SK-N-SH treated with all-trans-retinoic acid at 6 μM for 48 hours (cell line): ENCODE measurements around the gene F13B.

Experiments
- ARNTL ChIP-seq: fragments of 450-650 bp; formaldehyde crosslinking; IDR thresholded peaks from 2 replicates; pipeline ENCODE4 v1.5.0; 2020; ENCODE audit warnings: low read depth, mild to moderate bottlenecking, moderate library complexity, borderline replicate concordance
- BACH2 ChIP-seq: fragments of 250-450 bp; sonication (Bioruptor Pico); IDR thresholded peaks from 2 replicates; pipeline ENCODE4 v1.9.0; 2021; ENCODE audit warnings: mild to moderate bottlenecking, borderline replicate concordance
- CSDC2 ChIP-seq: fragments of 250-450 bp; sonication (Bioruptor Pico); IDR thresholded peaks from 2 replicates; pipeline ENCODE4 v1.5.0; 2020; ENCODE audit warnings: mild to moderate bottlenecking, moderate library complexity
- GLIS3 ChIP-seq: fragments of 250-450 bp; sonication (Bioruptor Pico); IDR thresholded peaks from 2 replicates; pipeline ENCODE4 v1.5.0; 2020; ENCODE audit warnings: mild to moderate bottlenecking, moderate library complexity
- PATZ1 ChIP-seq: fragments of 250-450 bp; sonication (Bioruptor Pico); IDR thresholded peaks from 2 replicates; pipeline ENCODE4 v1.8.0; 2020; ENCODE audit warnings: mild to moderate bottlenecking, moderate library complexity, borderline replicate concordance
- POU6F1 ChIP-seq: fragments of 250-450 bp; sonication (Bioruptor Pico); IDR thresholded peaks from 2 replicates; pipeline ENCODE4 v1.8.0; 2021; ENCODE audit warnings: low read depth, mild to moderate bottlenecking, moderate library complexity, borderline replicate concordance
- PPARA ChIP-seq: fragments of 250-450 bp; sonication (Bioruptor Pico); IDR thresholded peaks from 2 replicates; pipeline ENCODE4 v1.5.0; 2020; ENCODE audit warnings: mild to moderate bottlenecking, borderline replicate concordance
- TOX ChIP-seq: fragments of 250-450 bp; sonication (Bioruptor Pico); IDR thresholded peaks from 2 replicates; pipeline ENCODE4 v1.8.0; 2021; ENCODE audit warnings: mild to moderate bottlenecking, moderate library complexity, borderline replicate concordance
- ZFP3 ChIP-seq: fragments of 250-450 bp; sonication (Bioruptor Pico); IDR thresholded peaks from 2 replicates; pipeline ENCODE4 v1.5.0; 2020; ENCODE audit warnings: mild to moderate bottlenecking, moderate library complexity

- no peak for TF ChIP-seq GLIS3 (CRISPR knock-in tag)
- TF ChIP-seq POU6F1 (CRISPR knock-in tag) = no peak
- TF ChIP-seq ARNTL = no peak
- no peak for TF ChIP-seq CSDC2 (CRISPR knock-in tag)
- TF ChIP-seq BACH2 (CRISPR knock-in tag) = no peak
- no peak for TF ChIP-seq PATZ1 (CRISPR knock-in tag)
- TF ChIP-seq PPARA (CRISPR knock-in tag) = no peak
- no peak for TF ChIP-seq ZFP3
- no peak for TF ChIP-seq TOX (CRISPR knock-in tag)
Observed at GRCh38 chr1:197042676-197043341, 24.3 kb downstream of the F13B start.
